WERI-Rb-1 (cell line): ENCODE data around the gene SNRNP25.

Experiments
- DNase-seq: peaks from one replicate; pipeline ENCODE4 v3.0.0-alpha.2; 2020
- H3K27ac ChIP-seq: fragments of 250-450 bp; sonication (Bioruptor Pico); 2 replicates; pipeline ENCODE4 v1.5.1; 2020; ENCODE audit warnings: mild to moderate bottlenecking, moderate library complexity
- H3K27me3 ChIP-seq: fragments of 250-450 bp; sonication (Bioruptor Pico); 2 replicates; pipeline ENCODE4 v1.5.1; 2021; ENCODE audit warnings: mild to moderate bottlenecking, low read depth, moderate library complexity; ENCODE audit not compliant: insufficient read depth, severe bottlenecking
- H3K36me3 ChIP-seq: fragments of 250-450 bp; sonication (Bioruptor Pico); 2 replicates; pipeline ENCODE4 v1.5.1; 2020; ENCODE audit warnings: mild to moderate bottlenecking, moderate library complexity
- H3K4me3 ChIP-seq: 2 replicates; pipeline ENCODE4 v1.5.1; 2011; ENCODE audit warnings: low read depth, mild to moderate bottlenecking, control low read depth, low read length
- H3K9me3 ChIP-seq: fragments of 250-450 bp; sonication (Bioruptor Pico); 2 replicates; pipeline ENCODE4 v1.5.1; 2021; ENCODE audit warnings: mild to moderate bottlenecking, moderate library complexity; ENCODE audit not compliant: severe bottlenecking
- CTCF ChIP-seq: IDR thresholded peaks from 2 replicates; pipeline ENCODE4 v1.5.1; 2011; ENCODE audit warnings: low read depth, mild to moderate bottlenecking, control low read depth, inconsistent platforms, low read length

The SNRNP25 gene

GRCh38 chr16:66309-67182 lies 12.9 kb downstream of the SNRNP25 start:
- H3K9me3 ChIP-seq: no peaks in the 10 kb centered on the region
- no peak for TF ChIP-seq CTCF
- H3K36me3 ChIP-seq: no peaks in the 10 kb centered on the region; the same call in 1 of the 2 replicates
- no peak for DNase-seq
- no peak overlapping the region for H3K4me3 ChIP-seq
- H3K27ac ChIP-seq: no peak overlapping the region
- H3K27me3 ChIP-seq: no peaks in the 10 kb centered on the region

GRCh38 chr16:67183-67791 lies 13.7 kb downstream of the SNRNP25 start:
- H3K27ac ChIP-seq: no peak overlapping the region
- no peak overlapping the region for H3K4me3 ChIP-seq
- no peaks in the 10 kb centered on the region for H3K9me3 ChIP-seq
- H3K27me3 ChIP-seq: no peaks in the 10 kb centered on the region
- DNase-seq: no peak
- no peaks in the 10 kb centered on the region; the same call in 1 of the 2 replicates for H3K36me3 ChIP-seq
- no peak for TF ChIP-seq CTCF

- TF ChIP-seq CTCF: no peak
- no peak for DNase-seq
- H3K27ac ChIP-seq: peak overlapping the region; percentile 74
- H3K4me3 ChIP-seq: no peak overlapping the region
- no peaks in the 10 kb centered on the region; the same call in 1 of the 2 replicates for H3K36me3 ChIP-seq
- H3K27me3 ChIP-seq: no peaks in the 10 kb centered on the region
- no peaks in the 10 kb centered on the region for H3K9me3 ChIP-seq
These were observed 14.5 kb downstream of the SNRNP25 start for GRCh38 chr16:67884-68789.

- Histone ChIP-seq H3K4me3 (no peak overlapping the region), H3K27ac (peak overlapping the region; percentile 74), H3K27me3 (no peaks in the 10 kb centered on the region), H3K9me3 (no peaks in the 10 kb centered on the region), H3K36me3 (no peaks in the 10 kb centered on the region)
- DNase-seq: peak; percentile 70
- TF ChIP-seq CTCF: no peak
These were observed 15.6 kb downstream of the SNRNP25 start for GRCh38 chr16:69181-69580.

GRCh38 chr16:71210-71539 lies 17.5 kb downstream of the SNRNP25 start:
- no peaks in the 10 kb centered on the region for H3K9me3 ChIP-seq
- no peaks in the 10 kb centered on the region for H3K36me3 ChIP-seq
- H3K27ac ChIP-seq: peak overlapping the region; percentile 61; the same call in 1 of the 2 replicates
- no peak for DNase-seq
- H3K4me3 ChIP-seq: peak overlapping the region; percentile 59
- no peak for TF ChIP-seq CTCF
- no peaks in the 10 kb centered on the region for H3K27me3 ChIP-seq
